GM10266 (cell line): Measurements from ENCODE around the gene DGKI.

Experiments
- DNase-seq: peaks from one replicate; pipeline ENCODE4 v3.0.0; 2012; ENCODE audit errors: extremely low spot score
- CTCF ChIP-seq: IDR thresholded peaks from 2 replicates; pipeline ENCODE4 v1.5.1; 2012; ENCODE audit warnings: mild to moderate bottlenecking, low read depth; ENCODE audit not compliant: control insufficient read depth, insufficient read depth; ENCODE audit errors: missing control alignments

Gene DGKI

GRCh38 chr7:137846827-137847567 lies at the start of gene DGKI:
Gene DGKI, minus strand, starts transcription at chr7:137846974.
- no peak for DNase-seq

GRCh38 chr7:137895301-137896221 lies 48.8 kb upstream of the DGKI start:
- no peak for TF ChIP-seq CTCF
- peak; percentile 43 for DNase-seq

More at GRCh38 chr7:137846827-137847567, at the start of gene DGKI:
- no peak for TF ChIP-seq CTCF

GRCh38 chr7:137893143-137893742 lies 46.5 kb upstream of the DGKI start:
- no peak for TF ChIP-seq CTCF
- no peak for DNase-seq

GRCh38 chr7:137891016-137891655 lies 44.4 kb upstream of the DGKI start:
- TF ChIP-seq CTCF = no peak
- DNase-seq = no peak

GRCh38 chr7:137890449-137890921 lies 43.7 kb upstream of the DGKI start:
- no peak for DNase-seq
- TF ChIP-seq CTCF = no peak

GRCh38 chr7:137888241-137888640 lies 41.5 kb upstream of the DGKI start:
- no peak for DNase-seq
- no peak for TF ChIP-seq CTCF
